Sigmoid colon (tissue), 4 donors: Measurements from ENCODE around the gene MRPL46.

ENCODE experiments used
- EP300 ChIP-seq, 4 donors: sonication (generic); formaldehyde crosslinking; IDR thresholded peaks; one replicate each; pipeline ENCODE4 v1.6.1; 2017; ENCODE audit warnings: antibody characterized with exemption in 4 of 4
- POLR2A ChIP-seq, 2 donors: fragments of 450-650 bp; IDR thresholded peaks; one replicate each; pipeline ENCODE4 v1.6.1; 2016; ENCODE audit warnings: antibody characterized with exemption in 2 of 2, mild to moderate bottlenecking in 2 of 2, moderate library complexity in 2 of 2
- POLR2AphosphoS5 ChIP-seq, 4 donors: sonication (generic); formaldehyde crosslinking; IDR thresholded peaks; one replicate each; pipeline ENCODE4 v1.6.1; 2017; ENCODE audit warnings: antibody characterized with exemption in 4 of 4
- TF ChIP-seq, protein P1 (sequence below), 4 experiments: fragments of 450-650 bp in 3 of 4; fragments of 200-600 bp in 1 of 4; IDR thresholded peaks; one replicate each; pipeline ENCODE4 v1.5.1; 2016 to 2019; ENCODE audit warnings: antibody characterized with exemption in 4 of 4, mild to moderate bottlenecking in 3 of 4, moderate library complexity in 2 of 4

GRCh38 chr15:88512078-88512477, 44.9 kb upstream of the MRPL46 start:
- TF ChIP-seq POLR2A (IDR thresholded peaks at IDR 0.05) (no peak), EP300 (IDR thresholded peaks at IDR 0.05) (no peak), POLR2AphosphoS5 (IDR thresholded peaks at IDR 0.05) (no peak)
- TF ChIP-seq, protein P1, sequence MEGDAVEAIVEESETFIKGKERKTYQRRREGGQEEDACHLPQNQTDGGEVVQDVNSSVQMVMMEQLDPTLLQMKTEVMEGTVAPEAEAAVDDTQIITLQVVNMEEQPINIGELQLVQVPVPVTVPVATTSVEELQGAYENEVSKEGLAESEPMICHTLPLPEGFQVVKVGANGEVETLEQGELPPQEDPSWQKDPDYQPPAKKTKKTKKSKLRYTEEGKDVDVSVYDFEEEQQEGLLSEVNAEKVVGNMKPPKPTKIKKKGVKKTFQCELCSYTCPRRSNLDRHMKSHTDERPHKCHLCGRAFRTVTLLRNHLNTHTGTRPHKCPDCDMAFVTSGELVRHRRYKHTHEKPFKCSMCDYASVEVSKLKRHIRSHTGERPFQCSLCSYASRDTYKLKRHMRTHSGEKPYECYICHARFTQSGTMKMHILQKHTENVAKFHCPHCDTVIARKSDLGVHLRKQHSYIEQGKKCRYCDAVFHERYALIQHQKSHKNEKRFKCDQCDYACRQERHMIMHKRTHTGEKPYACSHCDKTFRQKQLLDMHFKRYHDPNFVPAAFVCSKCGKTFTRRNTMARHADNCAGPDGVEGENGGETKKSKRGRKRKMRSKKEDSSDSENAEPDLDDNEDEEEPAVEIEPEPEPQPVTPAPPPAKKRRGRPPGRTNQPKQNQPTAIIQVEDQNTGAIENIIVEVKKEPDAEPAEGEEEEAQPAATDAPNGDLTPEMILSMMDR (IDR thresholded peaks at IDR 0.05) = no peak
